ENCODE measurements around the gene PDE11A. TPM values are rescaled to one million over a fixed set of nuclear protein-coding genes. Genes with fewer than 3 reads are reported as not detected.
"Not testable (repeated sequence)": the region's sequence is repeated elsewhere in the genome, so short reads cannot be mapped to it uniquely, and the experiment has no call there.

PDE11A gene
- total and polyA plus RNA-seq, 2 of the 8 experiments (the other 6 are each of a cell fraction or from before 2014, with no cell fraction given): 0.19 to 0.23 TPM

GRCh38 chr2:177785143-177785542 is 287.4 kb downstream of the PDE11A start:
- H3K4me1 ChIP-seq (replicated peaks in 1 of 4; ENCODE audit: control insufficient read depth in 3 of 4, insufficient read depth in 4 of 4, low read length in 3 of 4); H3K9ac ChIP-seq (replicated peaks in 1 of 4; ENCODE audit: extremely low read depth in 1 of 4, low read depth in 3 of 4, low read length in 3 of 4); H3K14ac ChIP-seq (ENCODE audit: insufficient read length); H2BK5ac ChIP-seq (ENCODE audit: low read depth, low read length); H2AFZ ChIP-seq (ENCODE audit: low read length); H3K4me3 ChIP-seq (ENCODE audit: extremely low read depth in 1 of 4, insufficient read depth in 2 of 4, low read depth in 3 of 4, low read length in 4 of 4); CTCF ChIA-PET (ENCODE audit: partially characterized antibody); H3K27me3 ChIP-seq (replicated peaks in 1 of 4; ENCODE audit: control insufficient read depth in 3 of 4, extremely low read depth in 1 of 4, insufficient read depth in 3 of 4, low read length in 3 of 4); H3K9me3 ChIP-seq (ENCODE audit: insufficient read depth in 2 of 2, low read depth in 1 of 2, low read length in 1 of 2); H3K56ac ChIP-seq (replicated peaks; ENCODE audit: insufficient read length, low read depth, low read length); H3K36me3 ChIP-seq (ENCODE audit: control insufficient read depth in 2 of 4, insufficient read depth in 4 of 4, low read length in 3 of 4); DNase-seq (ENCODE audit: low read depth in 1 of 2, low spot score in 2 of 2); H3K4me2 ChIP-seq (ENCODE audit: insufficient read depth in 1 of 2, low read depth in 2 of 2, low read length in 2 of 2); H2BK12ac ChIP-seq (ENCODE audit: low read depth, low read length); H3K4ac ChIP-seq (replicated peaks; ENCODE audit: insufficient read length, low read depth, low read length); H3K23ac ChIP-seq (ENCODE audit: insufficient read length); H2BK15ac ChIP-seq (ENCODE audit: low read length); H2AK5ac ChIP-seq (ENCODE audit: low read depth, low read length); H3K27ac ChIP-seq (ENCODE audit: low read depth, low read length); H4K91ac ChIP-seq (replicated peaks; ENCODE audit: insufficient read length, low read length); H4K20me1 ChIP-seq (replicated peaks in 1 of 2; ENCODE audit: control insufficient read depth in 1 of 2, insufficient read depth in 2 of 2, low read length in 2 of 2); H2BK20ac ChIP-seq (ENCODE audit: low read length); POLR2A ChIA-PET (ENCODE audit: partially characterized antibody); H3K79me2 ChIP-seq (ENCODE audit: control insufficient read depth in 1 of 2, insufficient read depth in 2 of 2, low read length in 2 of 2); H2BK120ac ChIP-seq (replicated peaks; ENCODE audit: low read depth, low read length); H3K18ac ChIP-seq (ENCODE audit: extremely low read depth, low read length); H3K23me2 ChIP-seq (ENCODE audit: low read depth, low read length); H4K5ac ChIP-seq (ENCODE audit: insufficient read length, low read depth, low read length); H3K79me1 ChIP-seq (ENCODE audit: low read depth, low read length); FAIRE-seq; H4K8ac ChIP-seq (ENCODE audit: extremely low read depth, insufficient read depth, low read length): not testable (repeated sequence)
- WGBS, 2 experiments (ENCODE audit: extremely low coverage in 1 of 2, insufficient coverage in 1 of 2, insufficient read length in 1 of 2, insufficient replicate concordance in 2 of 2, low coverage in 1 of 2, low lambda C conversion rate in 2 of 2, missing lambda C conversion rate in 1 of 2): 91% methylated on average over 6 of the region's 6 CpGs; no CpG with 5 or more reads in 1 of the 2 experiments

All from H1 (cell line).